ENCODE data around the gene NLK. TPM values are rescaled to one million over a fixed set of nuclear protein-coding genes. Genes with fewer than 3 reads are reported as not detected.

The NLK gene
- total and polyA plus RNA-seq, 2 of the 13 experiments (the other 11 are each of a cell fraction or from before 2014, with no cell fraction given): 13.4 to 14.6 TPM

DNA sequence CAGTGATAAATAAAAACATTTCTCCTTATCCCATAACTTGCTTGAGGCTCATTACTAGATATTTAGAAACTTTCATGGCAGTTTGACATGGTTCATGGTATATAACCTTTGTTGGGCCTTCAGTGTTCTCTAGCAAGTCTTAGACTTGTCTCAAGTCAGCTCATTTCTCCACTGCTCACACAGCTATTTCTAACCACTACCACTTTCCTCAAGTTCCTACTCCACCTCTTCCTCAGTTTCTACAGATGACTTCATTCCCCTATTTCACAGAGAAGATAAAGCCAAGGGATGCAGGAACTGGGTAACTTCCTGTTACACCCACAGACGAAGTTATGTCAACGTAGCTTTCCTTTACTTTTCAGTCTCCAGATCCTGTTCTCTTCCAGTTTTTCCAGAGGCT lies 23.2 kb downstream of the NLK start:
- intact Hi-C loops (cut with micrococcal nuclease; ENCODE audit: unreplicated experiment): no loop called here
- H3K27ac ChIP-seq (ENCODE audit: extremely low read length, insufficient read depth, low read length): no peak overlapping the region
- no peak for FAIRE-seq
- no peak overlapping the region for H2AFZ ChIP-seq (ENCODE audit: low read length)
- TF ChIP-seq, protein P1, sequence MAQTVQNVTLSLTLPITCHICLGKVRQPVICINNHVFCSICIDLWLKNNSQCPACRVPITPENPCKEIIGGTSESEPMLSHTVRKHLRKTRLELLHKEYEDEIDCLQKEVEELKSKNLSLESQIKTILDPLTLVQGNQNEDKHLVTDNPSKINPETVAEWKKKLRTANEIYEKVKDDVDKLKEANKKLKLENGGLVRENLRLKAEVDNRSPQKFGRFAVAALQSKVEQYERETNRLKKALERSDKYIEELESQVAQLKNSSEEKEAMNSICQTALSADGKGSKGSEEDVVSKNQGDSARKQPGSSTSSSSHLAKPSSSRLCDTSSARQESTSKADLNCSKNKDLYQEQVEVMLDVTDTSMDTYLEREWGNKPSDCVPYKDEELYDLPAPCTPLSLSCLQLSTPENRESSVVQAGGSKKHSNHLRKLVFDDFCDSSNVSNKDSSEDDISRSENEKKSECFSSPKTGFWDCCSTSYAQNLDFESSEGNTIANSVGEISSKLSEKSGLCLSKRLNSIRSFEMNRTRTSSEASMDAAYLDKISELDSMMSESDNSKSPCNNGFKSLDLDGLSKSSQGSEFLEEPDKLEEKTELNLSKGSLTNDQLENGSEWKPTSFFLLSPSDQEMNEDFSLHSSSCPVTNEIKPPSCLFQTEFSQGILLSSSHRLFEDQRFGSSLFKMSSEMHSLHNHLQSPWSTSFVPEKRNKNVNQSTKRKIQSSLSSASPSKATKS (CRISPR knock-in tag; IDR thresholded peaks at IDR 0.05): no peak
- TF ChIP-seq ZNF34 (CRISPR knock-in tag; IDR thresholded peaks at IDR 0.05; ENCODE audit: borderline replicate concordance) (no peak), NRL (CRISPR knock-in tag; IDR thresholded peaks at IDR 0.05; ENCODE audit: borderline replicate concordance) (no peak), ARID2 (CRISPR knock-in tag; IDR thresholded peaks at IDR 0.05; ENCODE audit: borderline replicate concordance) (no peak), TARDBP (CRISPR knock-in tag; IDR thresholded peaks at IDR 0.05) (no peak), ZNF101 (CRISPR knock-in tag; IDR thresholded peaks at IDR 0.05; ENCODE audit: borderline replicate concordance, low read depth) (no peak), NR2C2 (CRISPR knock-in tag; IDR thresholded peaks at IDR 0.05; ENCODE audit: borderline replicate concordance) (no peak)
- TF ChIP-seq, protein P2, sequence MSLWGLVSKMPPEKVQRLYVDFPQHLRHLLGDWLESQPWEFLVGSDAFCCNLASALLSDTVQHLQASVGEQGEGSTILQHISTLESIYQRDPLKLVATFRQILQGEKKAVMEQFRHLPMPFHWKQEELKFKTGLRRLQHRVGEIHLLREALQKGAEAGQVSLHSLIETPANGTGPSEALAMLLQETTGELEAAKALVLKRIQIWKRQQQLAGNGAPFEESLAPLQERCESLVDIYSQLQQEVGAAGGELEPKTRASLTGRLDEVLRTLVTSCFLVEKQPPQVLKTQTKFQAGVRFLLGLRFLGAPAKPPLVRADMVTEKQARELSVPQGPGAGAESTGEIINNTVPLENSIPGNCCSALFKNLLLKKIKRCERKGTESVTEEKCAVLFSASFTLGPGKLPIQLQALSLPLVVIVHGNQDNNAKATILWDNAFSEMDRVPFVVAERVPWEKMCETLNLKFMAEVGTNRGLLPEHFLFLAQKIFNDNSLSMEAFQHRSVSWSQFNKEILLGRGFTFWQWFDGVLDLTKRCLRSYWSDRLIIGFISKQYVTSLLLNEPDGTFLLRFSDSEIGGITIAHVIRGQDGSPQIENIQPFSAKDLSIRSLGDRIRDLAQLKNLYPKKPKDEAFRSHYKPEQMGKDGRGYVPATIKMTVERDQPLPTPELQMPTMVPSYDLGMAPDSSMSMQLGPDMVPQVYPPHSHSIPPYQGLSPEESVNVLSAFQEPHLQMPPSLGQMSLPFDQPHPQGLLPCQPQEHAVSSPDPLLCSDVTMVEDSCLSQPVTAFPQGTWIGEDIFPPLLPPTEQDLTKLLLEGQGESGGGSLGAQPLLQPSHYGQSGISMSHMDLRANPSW (CRISPR knock-in tag; IDR thresholded peaks at IDR 0.05; ENCODE audit: borderline replicate concordance): no peak
- ChIA-PET POLR2A (no interaction called here), CTCF (ENCODE audit: low intra/inter-chr PET ratio, low total read pairs) (no interaction called here)
- no peak overlapping the region for H3K4me3 ChIP-seq (replicated peaks in 1 of 3; ENCODE audit: insufficient read depth in 1 of 3, low read depth in 2 of 3, low read length in 3 of 3)
- H3K27me3 ChIP-seq (ENCODE audit: control insufficient read depth in 1 of 2, insufficient read depth in 2 of 2, low read length in 2 of 2): no peaks in the 10 kb centered on the region
- H3K9me3 ChIP-seq (ENCODE audit: low read length): peaks cover under 1% of the 10 kb centered on the region
- BruUV-seq (replicated peaks): no TSS peak
- H3K4me2 ChIP-seq (ENCODE audit: low read depth, low read length): no peak overlapping the region
- ATAC-seq: no peak
- H3K79me2 ChIP-seq (ENCODE audit: insufficient read depth, low read length): peaks cover 9% of the 10 kb centered on the region
- 80% methylated on average over 2 of the region's 2 CpGs for WGBS (ENCODE audit: low lambda C conversion rate)
- H4K20me1 ChIP-seq (ENCODE audit: insufficient read depth, low read length): no peaks in the 10 kb centered on the region
- no peak overlapping the region for H3K9ac ChIP-seq (ENCODE audit: insufficient read depth, low read depth, low read length)
- H3K4me1 ChIP-seq (ENCODE audit: insufficient read depth, low read length): no peaks in the 10 kb centered on the region
- in situ Hi-C loops (cut with HindIII; ENCODE audit: extremely low pct_ligation_motif_present, low pct_unique_long_range_greater_than_20kb): no loop called here
- no peaks in the 10 kb centered on the region; a peak in 1 of 5 replicates for H3K36me3 ChIP-seq (replicated peaks in 1 of 2; ENCODE audit: control insufficient read depth in 1 of 2, insufficient read depth in 2 of 2, low read length in 2 of 2)
- DNase-seq (ENCODE audit: low spot score): no peak
